ENCODE data around the gene HDDC3. TPM values are rescaled to one million over a fixed set of nuclear protein-coding genes. Genes with fewer than 3 reads are reported as not detected.
"Not testable (repeated sequence)": the region's sequence is repeated elsewhere in the genome, so short reads cannot be mapped to it uniquely, and the experiment has no call there.

The HDDC3 gene
- total and polyA plus RNA-seq, 2 donors (not counting 1 experiment from before 2014, with no cell fraction given) = 10.2 to 16.3 TPM

DNA sequence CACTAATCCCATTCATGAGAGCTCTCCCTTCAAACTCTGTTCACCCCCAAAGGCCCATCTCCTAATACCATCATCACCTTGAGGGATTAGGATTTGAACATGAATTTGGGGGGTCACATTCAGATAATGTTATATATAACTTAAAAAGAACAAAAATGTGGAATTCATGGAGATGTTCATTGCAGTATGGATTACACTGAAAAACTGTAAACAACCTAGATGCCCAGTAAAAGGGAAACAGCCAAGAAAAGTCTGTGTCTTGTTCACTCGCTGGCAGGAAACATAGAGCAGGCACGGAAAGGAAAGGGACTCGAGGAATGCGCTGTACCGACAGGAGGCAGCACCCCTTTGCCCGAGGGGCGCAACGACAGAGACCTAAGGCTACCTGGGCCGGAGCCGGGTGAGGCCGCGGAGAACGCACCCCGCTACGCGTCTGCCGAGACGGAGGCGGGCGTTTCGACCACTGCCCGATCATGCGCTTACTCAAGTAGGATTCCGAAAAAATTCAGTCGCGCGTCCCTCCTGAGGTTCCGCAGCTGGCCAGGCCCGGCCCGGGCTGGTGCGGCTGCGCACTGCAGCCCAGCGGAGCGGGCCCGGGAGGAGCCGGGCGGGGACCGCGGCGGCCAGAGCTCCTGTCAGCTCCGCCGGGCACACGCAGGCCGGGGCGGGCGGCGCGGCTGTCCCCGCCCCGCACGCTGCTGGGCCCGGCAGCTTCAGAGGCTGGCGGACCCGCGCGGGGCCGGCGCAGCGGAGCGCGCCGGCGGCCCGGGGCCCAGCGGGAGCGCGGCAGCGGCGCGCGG is 30.1 kb downstream of the HDDC3 start:
- Histone ChIP-seq H3K4me3 (replicated peaks in 1 of 4; ENCODE audit: control extremely low read depth in 1 of 4, insufficient read depth in 1 of 4, low read depth in 3 of 4, low read length in 4 of 4) (peak overlapping the region; percentile 56 to 82 (median 76)), H3K9ac (ENCODE audit: insufficient read depth, low read length) (peak overlapping the region; percentile 70), H2AFZ (ENCODE audit: low read length) (peak overlapping the region; percentile 91), H3K27me3 (ENCODE audit: control insufficient read depth, insufficient read depth, low read length) (no peaks in the 10 kb centered on the region), H3K4me1 (ENCODE audit: control insufficient read depth, extremely low read depth, insufficient read depth, low read length) (no peaks in the 10 kb centered on the region), H3K36me3 (ENCODE audit: control insufficient read depth, insufficient read depth, low read length) (peaks cover 12% of the 10 kb centered on the region), H3K4me2 (ENCODE audit: extremely low read depth, insufficient read depth, low read length) (peak overlapping the region; percentile 86), H4K20me1 (ENCODE audit: control insufficient read depth, extremely low read depth, insufficient read depth, low read length) (no peaks in the 10 kb centered on the region), H3K27ac (ENCODE audit: insufficient read depth, low read length) (peak overlapping the region; percentile 71), H3K9me3 (ENCODE audit: control insufficient read depth, insufficient read depth, low read depth, low read length) (no peaks in the 10 kb centered on the region), H3K79me2 (ENCODE audit: control insufficient read depth, insufficient read depth, low read length) (no peaks in the 10 kb centered on the region)
- TF ChIP-seq CTCF (conservative IDR thresholded peaks at IDR 0.05 in 1 of 2, IDR thresholded peaks at IDR 0.05 in 1 of 2; ENCODE audit: low read depth in 1 of 2, low read length in 2 of 2) = peak; percentile 81 to 87
- no peak for TF ChIP-seq EZH2 (IDR thresholded peaks at IDR 0.05; ENCODE audit: low read length, missing control alignments)
- peak; percentile 77 to 79 for DNase-seq (ENCODE audit: low read depth in 2 of 2)

DNA sequence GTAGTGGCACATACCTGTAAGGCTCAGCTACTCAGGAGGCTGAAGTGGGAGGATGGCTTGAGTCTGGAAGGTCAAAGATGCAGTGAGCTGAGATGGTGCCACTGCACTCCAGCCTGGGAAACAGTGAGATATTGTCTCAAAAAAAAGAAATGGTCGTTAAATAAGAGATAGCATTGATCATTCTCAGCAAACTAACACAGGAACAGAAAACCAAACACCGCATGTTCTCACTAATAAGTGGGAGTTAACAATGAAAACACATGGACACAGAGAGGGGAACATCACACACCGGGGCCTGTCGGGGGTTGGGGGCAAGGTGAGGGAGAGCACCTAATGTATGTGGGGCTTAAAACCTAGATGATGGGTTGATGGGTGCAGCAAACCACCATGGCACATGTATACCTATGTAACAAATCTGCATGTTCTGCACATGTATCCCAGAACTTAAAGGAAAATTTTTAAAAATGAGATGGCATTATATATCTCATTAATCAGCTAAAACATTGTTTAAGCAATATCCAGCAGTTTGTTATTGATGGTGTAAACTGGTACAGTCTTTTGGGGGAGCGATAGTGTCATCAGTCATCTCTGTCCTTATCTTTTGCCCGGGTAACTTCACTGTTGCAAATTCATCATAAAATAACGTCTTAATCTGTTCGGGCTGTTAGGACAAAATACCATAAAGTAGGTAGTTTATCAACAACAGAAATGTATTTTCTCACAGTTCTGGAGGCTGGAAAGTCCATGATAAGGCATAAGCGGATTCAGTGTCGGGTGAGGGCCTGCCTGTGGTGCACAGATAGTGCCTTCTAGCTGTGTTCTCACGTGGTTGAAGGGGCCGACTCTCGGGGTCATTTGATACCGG is 30.9 kb downstream of the HDDC3 start:
- no peak overlapping the region for H3K9ac ChIP-seq (ENCODE audit: insufficient read depth, low read length)

DNA sequence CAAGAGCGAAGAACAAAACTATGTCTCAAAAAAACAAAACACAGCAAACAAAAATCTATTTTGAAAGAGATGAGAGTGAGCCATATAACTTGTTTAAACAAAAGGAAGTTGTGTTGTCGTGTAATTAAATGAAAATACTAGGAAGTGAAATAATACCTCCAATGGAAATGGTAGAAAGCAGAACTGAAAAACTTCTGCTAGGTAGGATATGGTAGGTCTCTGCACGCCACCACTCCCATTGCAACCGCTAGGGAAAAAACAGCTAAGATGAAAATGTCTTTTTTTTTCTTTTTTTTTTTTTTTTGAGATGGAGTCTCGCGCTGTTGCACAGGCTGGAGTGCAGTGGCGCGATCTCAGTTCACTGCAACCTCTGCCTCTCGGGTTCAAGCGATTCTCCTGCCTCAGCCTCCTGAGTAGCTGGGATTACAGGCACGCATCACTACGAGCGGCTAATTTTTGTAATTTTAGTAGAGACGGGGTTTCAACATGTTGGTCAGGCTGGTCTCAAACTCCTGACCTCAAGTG is 35.2 kb downstream of the HDDC3 start:
- not testable (repeated sequence) for H3K4me2 ChIP-seq (ENCODE audit: extremely low read depth, insufficient read depth, low read length); H3K9ac ChIP-seq (ENCODE audit: insufficient read depth, low read length); DNase-seq (ENCODE audit: low read depth in 2 of 2); H4K20me1 ChIP-seq (ENCODE audit: control insufficient read depth, extremely low read depth, insufficient read depth, low read length); H2AFZ ChIP-seq (ENCODE audit: low read length); H3K4me3 ChIP-seq (replicated peaks in 1 of 4; ENCODE audit: control extremely low read depth in 1 of 4, insufficient read depth in 1 of 4, low read depth in 3 of 4, low read length in 4 of 4); H3K4me1 ChIP-seq (ENCODE audit: control insufficient read depth, extremely low read depth, insufficient read depth, low read length); H3K27me3 ChIP-seq (ENCODE audit: control insufficient read depth, insufficient read depth, low read length); H3K9me3 ChIP-seq (ENCODE audit: control insufficient read depth, insufficient read depth, low read depth, low read length); H3K27ac ChIP-seq (ENCODE audit: insufficient read depth, low read length); H3K79me2 ChIP-seq (ENCODE audit: control insufficient read depth, insufficient read depth, low read length)
- H3K36me3 ChIP-seq (ENCODE audit: control insufficient read depth, insufficient read depth, low read length) = peaks cover 15% of the 10 kb centered on the region

More for the DNA sequence above, 30.9 kb downstream of the HDDC3 start:
- Histone ChIP-seq H3K4me3 (replicated peaks in 1 of 4; ENCODE audit: control extremely low read depth in 1 of 4, insufficient read depth in 1 of 4, low read depth in 3 of 4, low read length in 4 of 4) (peak overlapping the region in 2 of 4 experiments; percentile 70 to 75), H2AFZ (ENCODE audit: low read length) (peak overlapping the region; percentile 19), H3K27me3 (ENCODE audit: control insufficient read depth, insufficient read depth, low read length) (no peaks in the 10 kb centered on the region), H3K27ac (ENCODE audit: insufficient read depth, low read length) (no peak overlapping the region), H3K4me1 (ENCODE audit: control insufficient read depth, extremely low read depth, insufficient read depth, low read length) (no peaks in the 10 kb centered on the region), H3K9me3 (ENCODE audit: control insufficient read depth, insufficient read depth, low read depth, low read length) (no peaks in the 10 kb centered on the region), H3K36me3 (ENCODE audit: control insufficient read depth, insufficient read depth, low read length) (peaks cover 8% of the 10 kb centered on the region), H3K4me2 (ENCODE audit: extremely low read depth, insufficient read depth, low read length) (peak overlapping the region; percentile 86), H3K79me2 (ENCODE audit: control insufficient read depth, insufficient read depth, low read length) (no peaks in the 10 kb centered on the region), H4K20me1 (ENCODE audit: control insufficient read depth, extremely low read depth, insufficient read depth, low read length) (no peaks in the 10 kb centered on the region)
- TF ChIP-seq CTCF (conservative IDR thresholded peaks at IDR 0.05 in 1 of 2, IDR thresholded peaks at IDR 0.05 in 1 of 2; ENCODE audit: low read depth in 1 of 2, low read length in 2 of 2) (no peak), EZH2 (IDR thresholded peaks at IDR 0.05; ENCODE audit: low read length, missing control alignments) (no peak)
- DNase-seq (ENCODE audit: low read depth in 2 of 2) = no peak
